ENCODE results near the gene MAPRE3. TPM values are rescaled to one million over a fixed set of nuclear protein-coding genes. Genes with fewer than 3 reads are reported as not detected.

The MAPRE3 gene
- total RNA-seq, 1 experiment from 2014 or later, result 10.3 TPM

GRCh38 chr2:27058210-27058609, 87.8 kb downstream of the MAPRE3 start:
- Mint-ChIP-seq H3K4me3 (no peak overlapping the region), H3K4me1 (no peaks in the 10 kb centered on the region), H3K27me3 (ENCODE audit: low read depth) (no peaks in the 10 kb centered on the region), H3K9me3 (no peaks in the 10 kb centered on the region), H3K27ac (no peak overlapping the region), H3K36me3 (peaks cover 36% of the 10 kb centered on the region)
- DNase-seq (ENCODE audit: low spot score), result no peak
- POLR2A ChIA-PET, result no interaction called here
- CTCF ChIA-PET, result interaction anchor here (1.1 to 2.1 kb wide), 5 partner anchors 8 to 97 kb away, joined by 3 to 6 read pairs (median 5); partner anchors contain the start of genes AGBL5 and OST4
- no peak for ATAC-seq
- TF ChIP-seq PRRX2 (CRISPR knock-in tag; IDR thresholded peaks at IDR 0.05) (no peak), JUN (CRISPR knock-in tag; IDR thresholded peaks at IDR 0.05) (no peak), PRDM15 (CRISPR knock-in tag; IDR thresholded peaks at IDR 0.05) (no peak), SMAD3 (CRISPR knock-in tag; IDR thresholded peaks at IDR 0.05; ENCODE audit: borderline replicate concordance) (no peak), ZNF232 (CRISPR knock-in tag; IDR thresholded peaks at IDR 0.05) (no peak)

GRCh38 chr2:27059141-27059820, 88.8 kb downstream of the MAPRE3 start:
- no peak for ATAC-seq
- Mint-ChIP-seq H3K36me3 (peaks cover 31% of the 10 kb centered on the region), H3K27me3 (ENCODE audit: low read depth) (no peaks in the 10 kb centered on the region), H3K4me3 (no peak overlapping the region), H3K27ac (no peak overlapping the region), H3K9me3 (no peaks in the 10 kb centered on the region), H3K4me1 (no peaks in the 10 kb centered on the region)
- no peak for DNase-seq (ENCODE audit: low spot score)
- CTCF ChIA-PET, result interaction anchor here (0.8 to 2.1 kb wide), 5 partner anchors 9 to 98 kb away, joined by 3 to 6 read pairs (median 3); partner anchors contain the start of genes AGBL5 and OST4
- POLR2A ChIA-PET, result interaction anchor here (0.7 kb wide), 1 partner anchor 12 kb away, joined by 4 read pairs; the partner anchor contains the start of gene OST4
- TF ChIP-seq HMGXB4 (CRISPR knock-in tag; IDR thresholded peaks at IDR 0.05) (no peak), OVOL2 (CRISPR knock-in tag; IDR thresholded peaks at IDR 0.05; ENCODE audit: borderline replicate concordance) (no peak), IRF1 (CRISPR knock-in tag; IDR thresholded peaks at IDR 0.05) (no peak), ZNF263 (CRISPR knock-in tag; IDR thresholded peaks at IDR 0.05; ENCODE audit: low read depth) (no peak), ZSCAN18 (CRISPR knock-in tag; IDR thresholded peaks at IDR 0.05) (no peak), ZNF232 (CRISPR knock-in tag; IDR thresholded peaks at IDR 0.05) (no peak), E2F1 (CRISPR knock-in tag; IDR thresholded peaks at IDR 0.05) (no peak), MXD4 (CRISPR knock-in tag; IDR thresholded peaks at IDR 0.05; ENCODE audit: borderline replicate concordance) (no peak), ZNF671 (CRISPR knock-in tag; IDR thresholded peaks at IDR 0.05) (no peak), CREM (CRISPR knock-in tag; IDR thresholded peaks at IDR 0.05) (no peak), ZBTB43 (CRISPR knock-in tag; IDR thresholded peaks at IDR 0.05) (no peak), EMX1 (CRISPR knock-in tag; IDR thresholded peaks at IDR 0.05) (no peak), RORB (CRISPR knock-in tag; IDR thresholded peaks at IDR 0.05) (no peak), TEAD4 (CRISPR knock-in tag; IDR thresholded peaks at IDR 0.05) (no peak), FOXP1 (CRISPR knock-in tag; IDR thresholded peaks at IDR 0.05; ENCODE audit: borderline replicate concordance) (no peak), SMAD3 (CRISPR knock-in tag; IDR thresholded peaks at IDR 0.05; ENCODE audit: borderline replicate concordance) (no peak), ETV6 (CRISPR knock-in tag; IDR thresholded peaks at IDR 0.05) (no peak), NR2C2 (CRISPR knock-in tag; IDR thresholded peaks at IDR 0.05) (no peak), ZNF281 (CRISPR knock-in tag; IDR thresholded peaks at IDR 0.05) (no peak)

Data from WTC11 (cell line).